CD8-positive, alpha-beta memory T cell (primary cell): Measurements from ENCODE around the gene GINS2. TPM values are rescaled to one million over a fixed set of nuclear protein-coding genes. Genes with fewer than 3 reads are reported as not detected.

Experiments used
- CTCF ChIA-PET: fragments of 350-600 bp; sonication (Branson Sonifier 250); formaldehyde crosslinking; loops from one replicate; lab custom pipeline; 2021; ENCODE audit warnings: antibody characterized with exemption; lab: Charles Lee
- POLR2A ChIA-PET: fragments of 350-600 bp; sonication (Branson Sonifier 250); formaldehyde crosslinking; loops from one replicate; lab custom pipeline; 2021; ENCODE audit warnings: antibody characterized with exemption; lab: Charles Lee
- DNase-seq, 5 donors: peaks; one replicate each; pipeline versions ENCODE4 v3.0.0 to v3.0.0-alpha.2; 2020 to 2022; ENCODE audit warnings: mixed read lengths in 1 of 5
- H3K27ac ChIP-seq: one replicate; pipeline ENCODE4 v1.7.0; 2013; ENCODE audit warnings: low read depth, mild to moderate bottlenecking, low read length, moderate library complexity
- H3K27me3 ChIP-seq: 2 replicates; pipeline ENCODE4 v1.7.0; 2013; ENCODE audit warnings: low read length, mild to moderate bottlenecking; ENCODE audit not compliant: insufficient read depth, poor library complexity, severe bottlenecking
- H3K36me3 ChIP-seq: 2 replicates; pipeline ENCODE4 v1.7.0; 2013; ENCODE audit warnings: mild to moderate bottlenecking, low read length, moderate library complexity; ENCODE audit not compliant: insufficient read depth
- H3K4me1 ChIP-seq: 2 replicates; pipeline ENCODE4 v1.7.0; 2013; ENCODE audit warnings: mild to moderate bottlenecking, low read length, moderate library complexity; ENCODE audit not compliant: insufficient read depth
- H3K4me3 ChIP-seq: 2 replicates; pipeline ENCODE4 v1.7.0; 2013; ENCODE audit warnings: mild to moderate bottlenecking, low read length
- H3K9me3 ChIP-seq: 2 replicates; pipeline ENCODE4 v1.7.0; 2013; ENCODE audit warnings: mild to moderate bottlenecking, low read length
- H3K27ac Mint-ChIP-seq, 8 donors: one replicate each; pipeline ENCODE4 v1.8.0; 2020 to 2021; ENCODE audit warnings: mixed read lengths in 8 of 8, mild to moderate bottlenecking in 6 of 8, inconsistent platforms in 3 of 8, moderate library complexity in 3 of 8
- H3K27me3 Mint-ChIP-seq, 2 donors: one replicate each; pipeline ENCODE4 v1.8.0; 2020 to 2021; ENCODE audit warnings: mixed read lengths in 2 of 2, mild to moderate bottlenecking in 1 of 2, moderate library complexity in 1 of 2
- H3K36me3 Mint-ChIP-seq, 3 donors: one replicate each; pipeline ENCODE4 v1.8.0; 2020 to 2021; ENCODE audit warnings: mixed read lengths in 3 of 3, inconsistent platforms in 1 of 3, mild to moderate bottlenecking in 1 of 3
- H3K4me1 Mint-ChIP-seq, 3 donors: one replicate each; pipeline ENCODE4 v1.8.0; 2020 to 2021; ENCODE audit warnings: mixed read lengths in 3 of 3, inconsistent platforms in 1 of 3, mild to moderate bottlenecking in 1 of 3
- H3K4me3 Mint-ChIP-seq, 7 donors: one replicate each; pipeline ENCODE4 v1.8.0; 2020 to 2021; ENCODE audit warnings: mixed read lengths in 7 of 7, mild to moderate bottlenecking in 6 of 7, moderate library complexity in 4 of 7, inconsistent platforms in 2 of 7
- H3K9me3 Mint-ChIP-seq, 5 donors: one replicate each; pipeline ENCODE4 v1.8.0; 2020 to 2022; ENCODE audit warnings: mixed read lengths in 5 of 5, mild to moderate bottlenecking in 3 of 5, moderate library complexity in 2 of 5, inconsistent platforms in 1 of 5
- polyA plus RNA-seq: library from polyadenylated mRNA; unstranded; fragments of 300-500 nt; fragmentation: Illumina TruSeq; gene quantifications from one replicate; pipeline ENCODE4 v1.2.3, GENCODE V29; 2021
- total RNA-seq, 2 experiments: library from RNA; stranded (reverse); gene quantifications; one replicate each; pipeline ENCODE4 v1.2.3, GENCODE V29; 2021

Gene GINS2
- total and polyA plus RNA-seq, 3 experiments from 2014 or later, result 0.09 to 68.7 (median 68.6) TPM

- H3K36me3 ChIP-seq, result no peaks in the 10 kb centered on the region
- H3K9me3 ChIP-seq, result no peaks in the 10 kb centered on the region
- H3K27me3 ChIP-seq, result no peaks in the 10 kb centered on the region
- H3K4me3 ChIP-seq, result no peak overlapping the region
- ChIA-PET CTCF (no interaction called here), POLR2A (no interaction called here)
- H3K27ac ChIP-seq, result no peak overlapping the region
- no peak for DNase-seq
- H3K4me1 ChIP-seq, result peaks cover 27% of the 10 kb centered on the region
- no peaks in the 10 kb centered on the region for H3K27me3 Mint-ChIP-seq
- peaks cover 0 to 4% (median 0%) of the 10 kb centered on the region in 3 donors for H3K36me3 Mint-ChIP-seq
- peak overlapping the region in 3 of 8 donors; percentile 41 to 46 (median 42) for H3K27ac Mint-ChIP-seq
- H3K4me3 Mint-ChIP-seq, result no peak overlapping the region
- peaks cover 19 to 39% (median 20%) of the 10 kb centered on the region in 3 donors for H3K4me1 Mint-ChIP-seq
- H3K9me3 Mint-ChIP-seq, result no peaks in the 10 kb centered on the region
Measured at GRCh38 chr16:85731179-85731578, 42.4 kb upstream of the GINS2 start.

GRCh38 chr16:85730186-85730465 is 41.4 kb upstream of the GINS2 start:
- Histone ChIP-seq H3K36me3 (no peaks in the 10 kb centered on the region), H3K27ac (no peak overlapping the region), H3K4me3 (no peak overlapping the region), H3K4me1 (peaks cover 17% of the 10 kb centered on the region), H3K9me3 (no peaks in the 10 kb centered on the region), H3K27me3 (no peaks in the 10 kb centered on the region)
- H3K9me3 Mint-ChIP-seq, result no peaks in the 10 kb centered on the region
- DNase-seq, result no peak
- CTCF ChIA-PET, result no interaction called here
- H3K36me3 Mint-ChIP-seq, result peaks cover 0 to 9% (median 0%) of the 10 kb centered on the region in 3 donors
- H3K27ac Mint-ChIP-seq, result no peak overlapping the region
- H3K4me3 Mint-ChIP-seq, result no peak overlapping the region
- no peaks in the 10 kb centered on the region for H3K27me3 Mint-ChIP-seq
- peaks cover 8 to 28% (median 9%) of the 10 kb centered on the region in 3 donors for H3K4me1 Mint-ChIP-seq
- POLR2A ChIA-PET, result no interaction called here

DNA sequence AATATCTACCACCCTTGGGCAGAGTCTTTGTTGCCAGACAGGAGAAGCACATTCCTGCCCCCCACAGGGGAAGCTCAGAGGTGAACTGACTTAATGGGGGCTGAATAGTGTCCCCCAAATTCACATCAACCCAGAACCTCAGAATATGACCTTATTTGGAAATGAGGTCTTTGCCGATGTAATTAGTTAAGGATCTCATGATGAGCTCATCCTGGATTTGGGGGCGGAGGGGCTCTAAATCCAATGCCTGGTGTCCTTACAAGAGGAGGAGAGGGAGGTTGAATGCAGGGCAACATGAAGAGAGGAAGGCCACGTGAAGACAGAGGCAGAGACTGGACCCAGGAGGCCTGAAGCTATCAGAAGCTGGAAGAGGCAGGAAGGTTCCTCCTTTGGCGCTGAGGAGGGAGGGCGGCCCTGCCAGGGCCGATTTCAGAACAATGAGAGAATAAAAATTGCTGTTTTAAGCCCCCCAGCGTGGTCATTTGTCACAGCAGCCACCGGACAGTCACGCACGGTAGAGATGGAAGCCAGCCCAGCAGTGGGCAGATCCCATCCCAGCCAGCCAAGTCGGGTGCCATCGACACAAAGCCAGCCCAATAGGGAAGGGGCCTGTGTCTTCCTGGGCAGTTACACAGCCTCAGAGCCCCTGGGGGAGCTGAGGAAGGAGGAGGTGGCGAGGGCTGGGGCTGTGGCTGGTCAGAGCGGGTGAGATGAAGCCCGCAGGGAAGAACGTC is 40.9 kb upstream of the GINS2 start:
- H3K4me1 ChIP-seq, result peaks cover 11% of the 10 kb centered on the region
- Mint-ChIP-seq H3K36me3 (peaks cover 0 to 9% (median 0%) of the 10 kb centered on the region in 3 donors), H3K4me3 (no peak overlapping the region), H3K4me1 (peaks cover 4 to 23% (median 5%) of the 10 kb centered on the region in 3 donors), H3K9me3 (no peaks in the 10 kb centered on the region), H3K27me3 (no peaks in the 10 kb centered on the region), H3K27ac (peak overlapping the region in 1 of 8 donors; percentile 36)
- H3K4me3 ChIP-seq, result no peak overlapping the region
- H3K9me3 ChIP-seq, result no peaks in the 10 kb centered on the region
- POLR2A ChIA-PET, result no interaction called here
- CTCF ChIA-PET, result no interaction called here
- no peaks in the 10 kb centered on the region for H3K27me3 ChIP-seq
- no peak for DNase-seq
- H3K27ac ChIP-seq, result no peak overlapping the region
- H3K36me3 ChIP-seq, result no peaks in the 10 kb centered on the region

- Histone ChIP-seq H3K9me3 (no peaks in the 10 kb centered on the region), H3K27me3 (no peaks in the 10 kb centered on the region), H3K4me1 (peaks cover 4% of the 10 kb centered on the region), H3K4me3 (no peak overlapping the region), H3K36me3 (no peaks in the 10 kb centered on the region), H3K27ac (no peak overlapping the region)
- no peak overlapping the region for H3K4me3 Mint-ChIP-seq
- CTCF ChIA-PET, result no interaction called here
- H3K4me1 Mint-ChIP-seq, result peaks cover 4 to 19% (median 4%) of the 10 kb centered on the region in 3 donors
- no peaks in the 10 kb centered on the region for H3K9me3 Mint-ChIP-seq
- DNase-seq, result no peak
- no peak overlapping the region for H3K27ac Mint-ChIP-seq
- H3K27me3 Mint-ChIP-seq, result no peaks in the 10 kb centered on the region
- POLR2A ChIA-PET, result no interaction called here
- H3K36me3 Mint-ChIP-seq, result peaks cover 0 to 10% (median 0%) of the 10 kb centered on the region in 3 donors
Measured at GRCh38 chr16:85728879-85729278, 40.1 kb upstream of the GINS2 start.

DNA sequence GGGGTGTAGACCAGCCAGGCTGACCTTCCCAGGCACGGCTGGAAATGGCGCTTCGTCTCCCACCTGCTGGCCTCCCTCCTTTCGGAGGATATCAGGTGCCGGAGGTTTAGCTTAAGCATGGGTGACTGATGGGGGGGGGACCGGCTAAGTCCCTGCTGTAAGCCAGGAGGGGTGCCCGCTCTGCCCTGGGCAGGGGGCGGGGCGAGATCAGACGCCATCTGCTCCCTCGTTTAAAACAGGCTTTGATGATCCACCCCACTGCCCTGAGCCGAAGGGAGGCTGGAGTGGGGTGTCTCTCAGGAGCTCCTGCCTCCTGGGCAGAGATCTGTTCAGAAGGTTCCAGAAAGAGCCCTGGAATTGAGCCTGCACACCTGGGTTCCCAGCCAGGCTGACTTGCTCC is 36.2 kb upstream of the GINS2 start:
- Histone ChIP-seq H3K36me3 (no peaks in the 10 kb centered on the region), H3K27me3 (no peaks in the 10 kb centered on the region), H3K4me3 (no peak overlapping the region), H3K9me3 (no peaks in the 10 kb centered on the region), H3K4me1 (no peaks in the 10 kb centered on the region), H3K27ac (no peak overlapping the region)
- Mint-ChIP-seq H3K36me3 (peaks cover 0 to 10% (median 0%) of the 10 kb centered on the region in 3 donors), H3K27ac (no peak overlapping the region), H3K27me3 (no peaks in the 10 kb centered on the region), H3K4me1 (peaks cover 0 to 7% (median 0%) of the 10 kb centered on the region in 3 donors), H3K4me3 (no peak overlapping the region), H3K9me3 (no peaks in the 10 kb centered on the region)
- no peak for DNase-seq
- ChIA-PET POLR2A (no interaction called here), CTCF (no interaction called here)

DNA sequence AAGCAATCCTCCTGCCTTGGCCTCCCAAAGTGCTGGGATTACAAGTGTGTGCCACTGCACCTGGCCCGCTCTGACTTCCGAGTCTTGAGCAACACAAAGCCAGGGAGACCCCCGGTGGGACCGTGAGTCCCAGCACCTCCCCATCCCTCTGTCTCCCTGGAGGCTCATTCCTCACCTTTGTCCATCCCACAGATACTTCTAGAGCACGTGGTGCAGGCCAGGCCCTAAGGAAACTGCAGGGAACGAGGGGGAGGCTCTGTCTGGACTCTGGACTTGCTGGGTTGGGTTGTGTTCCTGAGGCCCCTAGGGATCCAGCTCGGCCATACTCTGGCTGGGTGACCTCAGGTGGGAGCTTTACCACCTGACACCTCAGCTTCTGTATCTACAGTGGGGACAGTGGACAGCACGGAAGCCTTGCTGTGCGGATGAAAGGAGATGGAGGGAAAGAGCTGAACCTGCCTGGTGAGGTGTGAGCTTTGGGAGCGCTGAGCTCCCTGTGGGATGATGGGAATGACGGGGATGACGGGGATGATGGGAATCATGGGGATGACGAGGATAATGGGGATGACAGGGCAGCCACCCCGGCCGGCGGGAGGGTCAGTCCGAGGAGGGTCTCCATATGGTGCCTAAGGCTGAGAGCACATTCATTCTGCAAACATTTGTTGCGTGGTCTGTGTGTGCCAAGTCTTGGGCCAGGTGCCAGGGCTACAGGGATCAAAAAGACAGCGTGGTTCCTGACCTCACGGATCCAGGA is 35.5 kb upstream of the GINS2 start:
- DNase-seq, result no peak
- POLR2A ChIA-PET, result no interaction called here
- Mint-ChIP-seq H3K4me1 (peaks cover 0 to 3% (median 0%) of the 10 kb centered on the region in 3 donors), H3K9me3 (no peaks in the 10 kb centered on the region), H3K4me3 (no peak overlapping the region), H3K36me3 (peaks cover 0 to 10% (median 0%) of the 10 kb centered on the region in 3 donors), H3K27ac (peak overlapping the region in 1 of 8 donors; percentile 98), H3K27me3 (no peaks in the 10 kb centered on the region)
- H3K27ac ChIP-seq, result no peak overlapping the region
- no peak overlapping the region for H3K4me3 ChIP-seq
- H3K4me1 ChIP-seq, result no peaks in the 10 kb centered on the region
- CTCF ChIA-PET, result no interaction called here
- H3K9me3 ChIP-seq, result no peaks in the 10 kb centered on the region
- H3K27me3 ChIP-seq, result no peaks in the 10 kb centered on the region
- H3K36me3 ChIP-seq, result no peaks in the 10 kb centered on the region

GRCh38 chr16:85722128-85722893 is 33.6 kb upstream of the GINS2 start:
- Histone ChIP-seq H3K27me3 (no peaks in the 10 kb centered on the region), H3K4me3 (no peak overlapping the region), H3K9me3 (no peaks in the 10 kb centered on the region), H3K4me1 (no peaks in the 10 kb centered on the region), H3K36me3 (no peaks in the 10 kb centered on the region), H3K27ac (no peak overlapping the region)
- Mint-ChIP-seq H3K4me1 (peaks cover 0 to 8% (median 7%) of the 10 kb centered on the region in 3 donors), H3K27ac (no peak overlapping the region), H3K36me3 (peaks cover 0 to 10% (median 0%) of the 10 kb centered on the region in 3 donors), H3K4me3 (no peak overlapping the region), H3K9me3 (no peaks in the 10 kb centered on the region), H3K27me3 (peaks cover 0 to 3% of the 10 kb centered on the region in 2 donors)
- POLR2A ChIA-PET, result no interaction called here
- no peak for DNase-seq
- CTCF ChIA-PET, result no interaction called here

- H3K4me3 ChIP-seq, result no peak overlapping the region
- no peaks in the 10 kb centered on the region for H3K27me3 ChIP-seq
- H3K9me3 Mint-ChIP-seq, result no peaks in the 10 kb centered on the region
- no peak overlapping the region for H3K4me3 Mint-ChIP-seq
- H3K4me1 ChIP-seq, result peaks cover 7% of the 10 kb centered on the region
- H3K27ac Mint-ChIP-seq, result peak overlapping the region in 1 of 8 donors; percentile 74
- ChIA-PET POLR2A (no interaction called here), CTCF (interaction anchor here (0.9 to 1.1 kb wide), 2 partner anchors 60 to 327 kb away, joined by 3 to 4 read pairs; no protein-coding TSS in a partner anchor)
- no peak overlapping the region for H3K27ac ChIP-seq
- H3K9me3 ChIP-seq, result no peaks in the 10 kb centered on the region
- no peaks in the 10 kb centered on the region for H3K36me3 ChIP-seq
- no peak for DNase-seq
- peaks cover 5 to 6% of the 10 kb centered on the region in 2 donors for H3K27me3 Mint-ChIP-seq
- H3K4me1 Mint-ChIP-seq, result peaks cover 4 to 15% (median 10%) of the 10 kb centered on the region in 3 donors
- peaks cover 0 to 2% (median 0%) of the 10 kb centered on the region in 3 donors for H3K36me3 Mint-ChIP-seq
Measured at GRCh38 chr16:85720302-85720637, 31.5 kb upstream of the GINS2 start.
